IPS-18c (cell line): ENCODE data around the gene GAS7.

Source experiments
- H3K4me3 ChIP-seq: 2 replicates; pipeline ENCODE4 v1.7.0; 2013; ENCODE audit warnings: low read depth, mild to moderate bottlenecking, low read length, moderate library complexity; ENCODE audit not compliant: insufficient read depth
- H3K9me3 ChIP-seq: one replicate; pipeline ENCODE4 v1.6.1; 2013; ENCODE audit warnings: mild to moderate bottlenecking, low read length, moderate library complexity; ENCODE audit not compliant: control insufficient read depth, insufficient read depth

Gene GAS7

DNA sequence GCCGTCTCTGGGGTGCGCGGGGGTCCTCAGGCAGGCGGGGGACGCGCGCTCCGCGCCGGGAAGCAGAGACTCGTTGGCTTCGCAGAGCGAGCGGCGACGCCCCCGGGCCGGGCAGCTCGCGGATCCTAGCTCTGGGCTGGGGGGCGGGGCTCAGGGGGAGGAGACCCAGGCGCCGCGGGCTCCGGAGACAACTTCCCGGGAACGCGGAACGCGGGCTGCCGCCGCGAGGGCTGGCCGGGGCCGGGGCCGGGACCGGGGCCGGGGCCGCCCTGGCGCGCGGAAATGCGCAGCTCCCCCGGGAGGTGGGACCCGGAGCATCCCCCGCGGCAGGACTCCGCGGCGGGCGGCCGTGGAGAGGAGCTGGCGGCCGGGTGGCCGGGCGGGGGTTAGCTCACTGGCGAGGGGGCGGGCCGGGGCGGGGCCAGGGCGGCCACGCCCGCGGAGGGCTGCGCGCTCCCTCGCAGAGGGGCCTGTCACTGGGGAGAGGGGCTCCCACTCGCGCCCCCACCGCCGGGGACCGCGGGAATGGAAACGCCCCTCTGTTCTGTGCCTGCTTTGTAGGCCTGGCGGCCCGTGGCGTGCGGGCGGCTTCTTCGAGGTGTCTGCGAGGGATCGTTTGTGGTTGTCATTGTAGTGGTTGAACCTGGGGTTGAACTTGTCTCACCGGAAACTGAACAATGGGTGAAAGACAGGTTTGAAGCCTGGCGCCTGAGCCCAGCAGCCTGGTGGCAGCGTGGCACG, at the start of gene GAS7:
GAS7 (minus strand) TSS at position 98 of the 741 bp plus-strand sequence.
- Histone ChIP-seq H3K4me3 (peak within 1 kb of the TSS; percentile 77), H3K9me3 (peaks cover 5% of the 10 kb centered on the region)

DNA sequence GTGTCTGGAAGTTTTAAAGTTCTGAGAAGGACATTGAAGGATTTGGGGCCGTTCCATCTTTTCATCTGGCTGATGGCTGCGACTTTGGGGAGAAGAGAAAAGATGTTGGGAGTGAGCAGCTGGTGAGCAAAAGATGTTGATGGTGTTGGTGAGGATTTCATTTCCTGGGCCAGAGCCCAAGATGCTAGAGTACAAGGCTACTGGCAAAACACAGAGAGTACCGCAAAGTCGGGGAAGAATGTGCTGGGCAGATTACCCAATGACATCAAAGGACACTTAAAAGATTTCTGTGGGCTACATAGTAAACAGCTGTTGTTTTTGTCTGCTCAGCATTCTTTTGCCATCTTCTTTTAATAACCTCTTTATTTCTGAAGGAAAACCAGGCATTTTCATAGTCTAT, 49.4 kb upstream of the GAS7 start:
- H3K4me3 ChIP-seq: no peak overlapping the region
- H3K9me3 ChIP-seq: no peaks in the 10 kb centered on the region

DNA sequence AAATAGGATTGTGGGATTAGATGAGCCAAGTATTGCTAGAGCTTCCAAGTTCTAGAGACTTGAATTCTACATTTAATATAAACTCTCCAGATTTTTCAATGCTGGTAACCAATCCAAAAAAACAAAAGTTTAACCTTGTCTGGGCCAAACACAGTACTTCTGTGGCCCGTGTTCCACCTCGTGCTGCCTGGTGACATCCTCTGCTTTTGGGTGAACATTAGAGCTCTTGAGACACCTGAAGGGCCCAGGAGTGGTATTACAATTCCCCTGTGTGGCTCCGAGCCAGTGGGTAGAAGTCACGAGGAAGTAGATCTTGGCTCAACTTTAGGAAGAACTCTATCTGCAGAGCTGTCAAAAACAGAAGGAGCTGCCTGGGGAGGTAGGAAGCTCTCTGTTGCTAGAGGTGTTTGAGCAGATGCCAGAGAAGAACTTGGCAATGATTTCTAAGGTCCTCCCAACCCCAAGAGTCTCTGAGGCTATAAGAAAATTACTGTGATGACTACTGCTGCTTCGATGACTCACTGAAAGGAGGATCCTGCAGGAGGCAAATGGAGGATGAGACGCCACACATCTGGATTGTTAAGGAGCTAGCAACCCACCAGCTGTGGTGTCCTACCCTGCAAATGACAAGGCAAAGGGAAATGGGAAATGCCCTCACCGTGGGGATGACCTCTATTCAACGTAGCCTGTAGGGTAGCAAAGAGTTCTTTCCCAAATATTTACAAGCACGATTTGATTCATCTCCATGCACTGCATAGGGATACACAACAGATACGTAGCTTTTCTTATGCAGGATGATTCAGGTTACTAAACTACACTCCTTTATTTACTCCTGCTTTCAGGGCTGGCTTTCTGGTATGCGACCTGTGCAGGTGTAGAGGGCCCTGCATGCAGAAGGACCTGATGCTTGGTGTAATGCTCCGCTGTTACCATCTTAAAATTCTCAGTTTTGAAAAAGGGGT, 45.8 kb upstream of the GAS7 start:
- Histone ChIP-seq H3K9me3 (no peaks in the 10 kb centered on the region), H3K4me3 (no peak overlapping the region)

DNA sequence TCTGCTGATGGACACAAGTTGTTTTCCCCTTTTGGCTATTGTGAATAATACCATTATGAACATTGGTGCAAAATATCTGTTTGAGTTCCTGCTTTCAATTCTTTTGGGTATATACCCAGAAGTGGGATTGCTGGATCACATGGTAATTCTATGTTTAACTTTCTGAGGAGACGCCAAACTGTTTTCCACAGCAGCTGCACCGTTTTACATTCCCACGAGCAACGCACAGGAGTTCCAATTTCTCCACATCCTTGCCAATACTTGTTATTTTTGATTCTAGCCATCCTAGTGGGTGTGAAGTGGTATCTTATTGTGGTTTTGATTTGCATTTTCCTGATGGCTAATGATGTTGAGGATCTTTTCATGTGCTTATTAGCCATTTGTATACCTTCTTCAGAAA, 43.4 kb upstream of the GAS7 start:
- no peaks in the 10 kb centered on the region for H3K9me3 ChIP-seq
- no peak overlapping the region for H3K4me3 ChIP-seq

DNA sequence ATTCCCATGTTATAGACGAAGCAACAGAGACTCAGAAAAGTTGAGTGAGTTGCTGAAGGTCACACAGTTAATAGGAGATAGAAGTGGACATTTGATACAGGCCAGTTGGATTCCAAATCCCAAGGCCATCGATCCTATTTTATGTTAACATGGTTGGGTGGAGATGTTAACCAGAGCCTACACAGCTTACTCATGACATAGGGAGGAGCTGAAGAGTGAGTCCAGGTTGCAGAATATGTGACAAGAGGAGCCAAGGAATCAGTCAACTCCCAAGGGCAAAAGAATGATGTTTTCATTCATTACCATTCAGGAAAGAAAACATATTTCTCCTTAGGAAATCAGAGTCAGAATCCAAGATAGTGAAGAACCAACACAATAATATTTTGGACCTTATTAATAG, 40.3 kb upstream of the GAS7 start:
- Histone ChIP-seq H3K9me3 (no peaks in the 10 kb centered on the region), H3K4me3 (no peak overlapping the region)

DNA sequence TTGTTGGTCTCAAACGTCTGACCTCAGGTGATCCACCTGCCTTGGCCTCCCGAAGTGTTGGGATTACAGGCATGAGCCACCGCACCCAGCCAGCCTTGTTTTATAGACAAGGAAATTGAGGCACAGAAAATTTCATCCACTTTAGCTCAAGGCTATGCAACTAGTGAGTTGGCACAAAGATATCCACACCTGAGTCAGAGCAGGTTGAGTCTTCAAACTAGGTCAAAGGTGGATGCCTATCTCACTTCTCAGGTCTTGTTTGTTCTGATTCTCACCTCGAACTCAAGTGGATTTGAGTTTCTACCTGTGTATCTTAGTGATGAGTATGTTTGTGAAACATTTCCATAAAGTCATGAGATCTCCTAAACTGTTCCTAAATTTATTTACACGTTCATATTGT, 35.6 kb upstream of the GAS7 start:
- no peaks in the 10 kb centered on the region for H3K9me3 ChIP-seq
- H3K4me3 ChIP-seq: no peak overlapping the region

DNA sequence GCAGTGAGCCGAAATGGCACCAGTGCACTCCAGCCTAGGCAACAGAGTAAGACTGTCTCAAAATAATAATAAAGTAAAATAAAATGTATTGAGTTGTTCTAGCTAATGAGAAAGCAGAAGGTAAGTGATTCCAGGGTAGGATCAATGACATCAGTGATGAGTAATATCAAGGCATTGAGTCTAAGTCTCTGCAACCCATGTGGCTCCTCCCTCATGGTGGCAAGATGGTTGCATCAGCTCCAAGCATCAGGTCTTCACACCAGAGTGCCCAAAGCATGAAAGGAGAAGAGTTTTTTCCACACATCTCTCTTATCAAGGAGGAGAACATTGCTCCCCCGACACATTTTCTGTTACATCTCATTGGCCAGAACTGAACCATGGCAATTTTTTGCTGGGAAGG, 34.8 kb upstream of the GAS7 start:
- Histone ChIP-seq H3K4me3 (no peak overlapping the region), H3K9me3 (no peaks in the 10 kb centered on the region)

DNA sequence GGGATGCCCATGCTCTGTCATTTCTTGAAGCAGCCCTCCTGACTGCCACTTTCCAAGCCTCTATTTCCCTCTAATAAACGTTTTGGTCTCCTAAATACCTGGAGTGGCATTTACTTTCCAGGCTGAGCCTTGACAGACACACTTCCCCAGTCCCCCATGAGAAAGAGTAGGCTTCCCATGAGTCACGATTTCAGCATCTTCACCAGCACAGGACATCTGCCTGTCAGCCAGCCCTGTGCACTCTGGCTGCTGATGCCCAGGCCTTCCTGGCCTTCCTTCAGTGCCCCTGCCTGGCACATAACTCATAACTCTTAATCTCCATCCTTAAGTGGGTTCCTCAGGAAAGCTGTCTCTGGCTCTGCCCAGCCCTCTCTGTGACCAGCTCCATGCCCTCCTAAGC, 30.8 kb upstream of the GAS7 start:
- H3K4me3 ChIP-seq: no peak overlapping the region
- no peaks in the 10 kb centered on the region for H3K9me3 ChIP-seq

DNA sequence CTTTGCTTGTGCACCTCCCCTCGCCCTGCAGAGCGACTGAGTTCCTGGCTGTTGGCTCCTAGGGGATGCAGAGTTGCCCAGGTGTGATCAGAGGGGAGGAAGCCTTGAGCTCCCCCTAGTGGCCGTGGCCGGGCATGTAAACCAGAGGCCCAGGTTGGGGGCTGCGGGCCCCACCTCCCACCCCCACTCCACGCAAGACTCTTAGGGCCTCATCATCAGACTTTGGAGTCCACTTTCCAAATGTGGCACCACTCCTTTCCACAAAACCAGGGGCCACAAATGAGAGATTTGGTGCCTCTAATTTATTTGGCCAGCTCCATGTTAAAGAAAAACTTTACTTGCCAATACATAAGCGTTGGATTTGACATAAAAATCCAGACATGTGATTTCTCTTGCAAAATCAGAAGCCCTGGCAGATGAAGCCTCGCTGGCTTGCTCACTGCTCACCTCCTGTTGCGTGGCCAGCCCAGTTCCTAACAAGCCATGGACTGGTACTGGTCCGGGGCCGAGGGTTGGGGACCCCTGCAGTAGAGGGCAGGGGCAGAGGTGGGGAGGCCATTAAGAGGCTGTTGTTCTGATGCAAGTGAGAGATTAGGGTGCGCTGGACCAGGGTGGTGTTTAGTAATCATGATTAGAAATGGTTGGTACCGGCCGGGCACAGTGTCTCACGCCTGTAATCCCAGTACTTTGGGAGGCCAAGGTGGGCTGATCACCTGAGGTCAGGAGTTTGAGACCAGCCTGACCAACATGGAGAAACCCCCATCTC, 28.7 kb upstream of the GAS7 start:
- H3K4me3 ChIP-seq: no peak overlapping the region

DNA sequence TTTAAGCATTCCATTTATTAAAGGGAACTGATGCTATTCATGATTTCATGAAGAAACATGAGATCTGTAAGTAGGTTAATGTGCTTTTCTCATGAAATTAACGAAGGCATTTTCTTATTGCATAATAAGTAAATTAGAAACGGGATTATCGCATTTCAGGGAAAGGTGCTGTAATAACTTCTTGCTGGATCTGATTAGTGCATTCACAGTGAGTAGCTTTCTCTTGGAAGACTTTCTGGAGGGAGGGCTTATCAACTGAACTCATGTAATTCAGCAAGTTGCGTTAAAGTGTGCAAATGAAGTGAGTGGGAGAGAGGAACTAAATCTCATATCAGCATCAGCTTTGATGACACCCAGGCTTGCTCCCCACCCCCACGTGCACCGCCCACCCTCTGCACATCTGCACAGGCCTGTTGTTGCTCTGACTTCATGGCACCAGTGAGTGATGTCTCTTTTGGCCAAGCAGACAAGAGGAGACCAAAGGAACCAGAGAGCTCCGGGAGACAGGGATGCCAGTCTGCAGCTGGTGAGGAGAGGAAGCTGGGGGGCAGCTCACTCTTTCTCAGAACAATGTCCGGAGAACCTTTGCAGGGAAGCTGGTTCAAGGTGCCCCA, 26.3 kb upstream of the GAS7 start:
- H3K9me3 ChIP-seq: peaks cover 4% of the 10 kb centered on the region
- no peak overlapping the region for H3K4me3 ChIP-seq

More for the DNA sequence above, 28.7 kb upstream of the GAS7 start:
- no peaks in the 10 kb centered on the region for H3K9me3 ChIP-seq

DNA sequence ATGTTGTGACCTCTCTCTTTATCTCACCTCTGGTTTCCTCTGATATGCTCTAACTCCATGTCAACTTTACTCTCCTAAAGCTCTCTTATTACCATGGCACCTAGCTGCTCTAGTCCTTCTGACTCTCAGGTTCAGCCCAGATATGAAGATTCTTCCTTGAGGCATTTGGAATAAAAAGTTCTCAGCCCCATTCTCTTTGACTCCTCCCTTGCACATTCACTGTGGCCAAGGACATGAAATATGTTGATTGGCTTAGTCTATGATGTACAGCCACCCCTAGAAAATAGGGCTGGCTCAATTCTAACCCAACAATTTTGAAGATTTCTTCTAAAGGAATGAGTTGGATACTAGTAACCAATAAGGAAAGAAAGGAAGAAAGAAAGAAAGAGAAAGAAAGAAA, 20.8 kb upstream of the GAS7 start:
- Histone ChIP-seq H3K9me3 (peaks cover 4% of the 10 kb centered on the region), H3K4me3 (no peak overlapping the region)

DNA sequence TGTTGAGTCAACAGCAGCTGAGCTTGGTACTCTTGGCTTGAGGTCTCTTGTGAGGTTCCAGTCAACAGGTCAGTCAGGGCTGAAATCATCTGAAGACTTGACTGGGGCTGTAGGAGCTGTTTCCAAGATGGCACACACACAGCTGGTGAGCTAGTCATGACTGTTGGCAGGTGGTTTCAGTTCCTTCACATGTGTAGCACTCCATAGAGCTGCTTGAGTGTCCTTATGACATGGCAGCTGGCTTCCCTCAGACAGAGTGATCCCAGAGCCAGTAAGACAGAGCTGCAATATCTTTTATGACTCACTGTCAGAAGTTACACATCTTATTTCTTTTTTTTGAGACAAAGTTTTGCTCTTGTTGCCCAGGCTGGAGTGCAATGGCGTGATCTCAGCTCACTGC, 19.5 kb upstream of the GAS7 start:
- Histone ChIP-seq H3K9me3 (peaks cover 4% of the 10 kb centered on the region), H3K4me3 (no peak overlapping the region)

DNA sequence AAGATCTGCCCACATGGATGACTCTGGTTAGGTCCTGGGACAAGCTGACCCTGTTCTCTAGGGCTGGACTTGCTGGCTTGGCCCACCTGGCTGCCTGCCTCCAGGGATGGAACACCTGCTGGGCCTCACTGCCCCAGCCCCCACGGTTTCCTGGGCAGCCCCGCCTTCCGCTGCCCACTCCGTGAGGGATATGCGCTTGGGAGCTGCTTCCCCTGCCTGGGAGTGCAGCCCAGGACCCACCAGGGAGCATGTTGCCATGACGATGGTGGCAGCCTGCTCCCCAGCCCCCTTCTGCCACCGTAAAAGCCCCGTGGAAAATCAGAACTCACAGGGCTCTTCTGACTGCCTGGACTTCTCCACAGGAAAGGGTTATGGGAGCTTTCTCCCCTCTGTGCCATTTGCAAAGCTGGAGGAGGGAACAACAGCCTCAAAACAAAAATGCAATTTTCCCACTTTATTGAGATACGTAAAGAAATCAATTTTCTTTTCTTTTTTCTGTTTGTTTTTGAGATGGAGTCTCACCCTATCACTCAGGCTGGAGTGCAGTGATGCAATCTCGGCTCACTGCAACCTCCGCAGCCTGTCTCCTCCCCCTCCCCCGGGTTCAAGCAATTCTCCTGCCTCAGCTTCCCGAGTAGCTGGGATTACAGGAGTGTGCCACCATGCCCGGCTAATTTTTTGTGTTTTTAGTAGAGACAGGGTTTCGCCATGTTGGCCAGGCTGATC, 18.0 kb upstream of the GAS7 start:
- Histone ChIP-seq H3K9me3 (peaks cover 4% of the 10 kb centered on the region), H3K4me3 (no peak overlapping the region; the same call in 1 of the 2 replicates)

DNA sequence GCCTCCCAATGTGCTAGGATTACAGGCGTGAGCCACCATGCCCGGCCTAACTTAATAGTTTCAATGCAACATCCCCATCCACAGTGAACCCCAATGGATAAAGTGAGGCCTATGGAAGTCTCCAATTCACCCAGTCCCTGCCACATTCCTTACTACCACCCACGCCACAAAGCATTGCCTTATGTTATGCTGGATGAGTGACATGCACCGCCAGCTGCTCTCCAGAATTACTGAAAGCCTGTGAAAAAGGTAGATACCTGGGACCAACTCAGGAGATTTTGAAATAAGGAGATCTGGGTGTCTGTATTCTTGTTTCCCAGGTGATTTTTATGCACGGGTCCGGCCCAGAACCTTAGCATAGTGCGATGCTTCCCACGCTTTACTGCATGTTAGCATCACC, 16.9 kb upstream of the GAS7 start:
- no peak overlapping the region for H3K4me3 ChIP-seq
- peaks cover 4% of the 10 kb centered on the region for H3K9me3 ChIP-seq

DNA sequence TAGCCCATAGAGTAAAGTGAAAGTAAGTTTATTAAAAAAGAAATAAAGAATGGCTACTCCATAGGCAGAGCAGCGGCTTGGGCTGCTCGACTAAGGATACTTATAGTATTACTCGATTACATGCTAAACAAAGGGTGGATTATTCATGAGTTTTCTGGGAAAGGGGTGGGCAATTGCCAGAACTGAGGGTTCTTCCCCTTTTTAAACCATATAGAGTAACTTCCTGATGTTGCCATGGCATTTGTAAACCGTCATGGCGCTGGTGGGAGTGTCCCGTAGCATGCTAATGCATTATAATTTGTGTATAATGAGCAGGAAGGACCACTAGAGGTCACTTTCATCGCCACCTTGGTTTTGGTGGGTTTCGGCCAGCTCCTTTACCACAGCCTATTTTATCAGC, 13.3 kb upstream of the GAS7 start:
- Histone ChIP-seq H3K4me3 (no peak overlapping the region), H3K9me3 (no peaks in the 10 kb centered on the region)

DNA sequence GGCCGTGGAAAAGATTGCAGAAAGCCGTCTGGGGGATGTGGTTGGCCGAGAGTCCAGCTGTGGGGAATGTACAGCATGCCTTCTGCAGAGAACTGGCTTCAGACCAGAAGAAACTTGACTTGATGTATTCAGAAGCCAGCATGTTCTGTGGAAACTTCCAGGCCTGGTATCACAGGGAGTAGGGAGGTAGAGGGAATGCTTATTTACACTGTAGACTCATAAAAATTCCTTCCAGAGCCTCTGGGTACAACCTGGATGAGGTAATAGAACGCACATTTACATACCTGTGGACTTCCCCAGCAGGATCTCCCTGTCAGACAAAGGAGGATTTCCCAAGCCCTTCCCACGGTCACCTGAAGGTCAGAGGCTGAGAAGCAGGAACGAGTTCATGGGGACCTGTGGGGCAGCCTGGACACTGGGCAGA, 11.8 kb upstream of the GAS7 start:
- no peak overlapping the region for H3K4me3 ChIP-seq
- peaks cover 5% of the 10 kb centered on the region for H3K9me3 ChIP-seq
